Skeletal muscle tissue (tissue), 4 donors: Measurements from ENCODE around the gene NAT8L. TPM values are rescaled to one million over a fixed set of nuclear protein-coding genes. Genes with fewer than 3 reads are reported as not detected.

Source experiments
- H3K27ac ChIP-seq: one replicate; pipeline ENCODE4 v1.7.0; 2013; ENCODE audit warnings: mild to moderate bottlenecking, low read depth, low read length, inconsistent platforms
- H3K27me3 ChIP-seq, 3 donors: one replicate each; pipeline ENCODE4 v1.7.0; 2013; ENCODE audit warnings: low read length in 3 of 3; ENCODE audit not compliant: control insufficient read depth in 3 of 3, insufficient read depth in 3 of 3
- H3K36me3 ChIP-seq, 3 donors: one replicate each; pipeline ENCODE4 v1.7.0; 2013; ENCODE audit warnings: low read length in 3 of 3; ENCODE audit not compliant: control insufficient read depth in 3 of 3, insufficient read depth in 3 of 3
- H3K4me1 ChIP-seq, 3 donors: one replicate each; pipeline ENCODE4 v1.7.0; 2013; ENCODE audit warnings: low read length in 3 of 3, mild to moderate bottlenecking in 3 of 3; ENCODE audit not compliant: control insufficient read depth in 3 of 3, insufficient read depth in 3 of 3
- H3K4me3 ChIP-seq, 3 donors: one replicate each; pipeline ENCODE4 v1.7.0; 2013; ENCODE audit warnings: low read length in 3 of 3
- H3K9ac ChIP-seq, 3 donors: one replicate each; pipeline ENCODE4 v1.7.0; 2013; ENCODE audit warnings: low read length in 3 of 3, mild to moderate bottlenecking in 3 of 3, moderate library complexity in 2 of 3, low read depth in 1 of 3
- H3K9me3 ChIP-seq, 3 donors: one replicate each; pipeline ENCODE4 v1.7.0; 2013; ENCODE audit warnings: low read length in 3 of 3; ENCODE audit not compliant: control insufficient read depth in 3 of 3
- total RNA-seq: library from RNA; depleted of rRNA; stranded (reverse); fragments of >200 nt; gene quantifications from one replicate; pipeline ENCODE4 v1.2.3, GENCODE V29; 2014
- donor health status: Osteomylitis.

The NAT8L gene
- total RNA-seq, 1 donor from 2014 or later, result 1.0 TPM

- H3K36me3 ChIP-seq, result no peaks in the 10 kb centered on the region
- no peak overlapping the region for H3K9ac ChIP-seq
- H3K27ac ChIP-seq, result no peak overlapping the region
- peaks cover 0 to 3% (median 0%) of the 10 kb centered on the region in 3 donors for H3K4me1 ChIP-seq
- H3K27me3 ChIP-seq, result no peaks in the 10 kb centered on the region
- no peaks in the 10 kb centered on the region for H3K9me3 ChIP-seq
- H3K4me3 ChIP-seq, result no peak overlapping the region
Measured at GRCh38 chr4:2081540-2081939, 22.4 kb downstream of the NAT8L start.

- no peaks in the 10 kb centered on the region for H3K36me3 ChIP-seq
- no peaks in the 10 kb centered on the region for H3K27me3 ChIP-seq
- H3K4me1 ChIP-seq, result peaks cover 0 to 3% (median 0%) of the 10 kb centered on the region in 3 donors
Measured at GRCh38 chr4:2082118-2082517, 23.0 kb downstream of the NAT8L start.

GRCh38 chr4:2082627-2083026 lies 23.5 kb downstream of the NAT8L start:
- Histone ChIP-seq H3K27me3 (no peaks in the 10 kb centered on the region), H3K4me3 (no peak overlapping the region), H3K36me3 (no peaks in the 10 kb centered on the region), H3K9ac (no peak overlapping the region), H3K9me3 (no peaks in the 10 kb centered on the region), H3K27ac (no peak overlapping the region), H3K4me1 (peaks cover 0 to 3% (median 0%) of the 10 kb centered on the region in 3 donors)

More at GRCh38 chr4:2082118-2082517, 23.0 kb downstream of the NAT8L start:
- Histone ChIP-seq H3K27ac (no peak overlapping the region), H3K9ac (no peak overlapping the region), H3K4me3 (no peak overlapping the region), H3K9me3 (no peaks in the 10 kb centered on the region)

GRCh38 chr4:2083116-2083825 lies 24.1 kb downstream of the NAT8L start:
- H3K27me3 ChIP-seq, result no peaks in the 10 kb centered on the region
- no peak overlapping the region for H3K4me3 ChIP-seq
- peaks cover 0 to 3% (median 0%) of the 10 kb centered on the region in 3 donors for H3K4me1 ChIP-seq
- no peak overlapping the region for H3K9ac ChIP-seq
- H3K27ac ChIP-seq, result no peak overlapping the region
- H3K9me3 ChIP-seq, result no peaks in the 10 kb centered on the region
- H3K36me3 ChIP-seq, result no peaks in the 10 kb centered on the region

GRCh38 chr4:2083826-2084160 lies 24.7 kb downstream of the NAT8L start:
- no peaks in the 10 kb centered on the region for H3K9me3 ChIP-seq
- H3K4me1 ChIP-seq, result peaks cover 0 to 3% (median 0%) of the 10 kb centered on the region in 3 donors
- H3K4me3 ChIP-seq, result no peak overlapping the region
- no peak overlapping the region for H3K27ac ChIP-seq
- no peaks in the 10 kb centered on the region for H3K27me3 ChIP-seq
- H3K36me3 ChIP-seq, result no peaks in the 10 kb centered on the region
- no peak overlapping the region for H3K9ac ChIP-seq

GRCh38 chr4:2084316-2084715 lies 25.2 kb downstream of the NAT8L start:
- Histone ChIP-seq H3K36me3 (no peaks in the 10 kb centered on the region), H3K9ac (no peak overlapping the region), H3K27me3 (no peaks in the 10 kb centered on the region), H3K4me1 (peaks cover 0 to 3% (median 0%) of the 10 kb centered on the region in 3 donors), H3K9me3 (no peaks in the 10 kb centered on the region), H3K4me3 (no peak overlapping the region), H3K27ac (no peak overlapping the region)

GRCh38 chr4:2085496-2085901 lies 26.4 kb downstream of the NAT8L start:
- no peaks in the 10 kb centered on the region for H3K9me3 ChIP-seq
- H3K27ac ChIP-seq, result no peak overlapping the region
- H3K27me3 ChIP-seq, result no peaks in the 10 kb centered on the region
- no peaks in the 10 kb centered on the region for H3K36me3 ChIP-seq
- H3K9ac ChIP-seq, result no peak overlapping the region
- H3K4me3 ChIP-seq, result no peak overlapping the region
- peaks cover 0 to 3% (median 0%) of the 10 kb centered on the region in 3 donors for H3K4me1 ChIP-seq

- H3K27me3 ChIP-seq, result no peaks in the 10 kb centered on the region
- H3K27ac ChIP-seq, result no peak overlapping the region
- H3K9me3 ChIP-seq, result no peaks in the 10 kb centered on the region
- H3K36me3 ChIP-seq, result no peaks in the 10 kb centered on the region
- H3K4me3 ChIP-seq, result no peak overlapping the region
- H3K9ac ChIP-seq, result no peak overlapping the region
- no peaks in the 10 kb centered on the region for H3K4me1 ChIP-seq
Measured at GRCh38 chr4:2087170-2087569, 28.0 kb downstream of the NAT8L start.

- no peaks in the 10 kb centered on the region for H3K36me3 ChIP-seq
- H3K4me3 ChIP-seq, result no peak overlapping the region
- H3K9ac ChIP-seq, result no peak overlapping the region
- H3K9me3 ChIP-seq, result no peaks in the 10 kb centered on the region
- H3K27ac ChIP-seq, result no peak overlapping the region
- H3K4me1 ChIP-seq, result no peaks in the 10 kb centered on the region
- H3K27me3 ChIP-seq, result no peaks in the 10 kb centered on the region
Measured at GRCh38 chr4:2089222-2089621, 30.1 kb downstream of the NAT8L start.

GRCh38 chr4:2090642-2091041 lies 31.5 kb downstream of the NAT8L start:
- Histone ChIP-seq H3K9ac (no peak overlapping the region), H3K36me3 (no peaks in the 10 kb centered on the region), H3K4me1 (no peaks in the 10 kb centered on the region), H3K27me3 (no peaks in the 10 kb centered on the region), H3K9me3 (no peaks in the 10 kb centered on the region), H3K4me3 (no peak overlapping the region), H3K27ac (no peak overlapping the region)
